H1 (cell line): ENCODE results near the gene PIEZO1. TPM values are rescaled to one million over a fixed set of nuclear protein-coding genes. Genes with fewer than 3 reads are reported as not detected.
A peak's percentile ranks its signal among the peaks of the same experiment; 100 is the strongest.

ENCODE experiments used
- POLR2A ChIP-seq, 2 experiments: IDR thresholded peaks; 1 replicate in 1 of 2; 2 replicates in 1 of 2; pipeline ENCODE4 v1.6.1; 2011; ENCODE audit warnings: low read depth in 2 of 2, low read length in 2 of 2, mild to moderate bottlenecking in 2 of 2; ENCODE audit errors: control extremely low read depth in 1 of 2
- polyA plus RNA-seq, 7 experiments: library from polyadenylated mRNA; depleted of rRNA in 3 of 7; stranded (reverse) in 5 of 7; unstranded in 2 of 7; fragments of >200 nt in 5 of 7; fragments of 200-250 nt in 2 of 7; gene quantifications; 1 replicate in 5 of 7; 2 replicates in 1 of 7; 4 replicates in 1 of 7; pipeline versions ENCODE4 v1.2.1 to v1.2.3, GENCODE V29; 2011 to 2013; ENCODE audit warnings: missing spikeins in 2 of 7, mixed read lengths in 2 of 7
- total RNA-seq: library from RNA; stranded (reverse); fragmentation: NEBNext Ultra II Directional; extraction: Animal tissue kit (Norgen Biotek cat#: 25700); gene quantifications from 2 replicates; pipeline ENCODE4 v1.2.1, GENCODE V29; 2021
- TF ChIP-seq, protein P1 (sequence below): fragments of 300-600 bp; sonication (generic); IDR thresholded peaks from 2 replicates; pipeline ENCODE4 v1.7.1; 2012; ENCODE audit warnings: low read length, moderate library complexity, mild to moderate bottlenecking, inconsistent platforms; ENCODE audit not compliant: insufficient replicate concordance

PIEZO1 gene
- total and polyA plus RNA-seq, 2 of the 8 experiments (the other 6 are each of a cell fraction or from before 2014, with no cell fraction given) = 42.3 to 67.5 TPM

DNA sequence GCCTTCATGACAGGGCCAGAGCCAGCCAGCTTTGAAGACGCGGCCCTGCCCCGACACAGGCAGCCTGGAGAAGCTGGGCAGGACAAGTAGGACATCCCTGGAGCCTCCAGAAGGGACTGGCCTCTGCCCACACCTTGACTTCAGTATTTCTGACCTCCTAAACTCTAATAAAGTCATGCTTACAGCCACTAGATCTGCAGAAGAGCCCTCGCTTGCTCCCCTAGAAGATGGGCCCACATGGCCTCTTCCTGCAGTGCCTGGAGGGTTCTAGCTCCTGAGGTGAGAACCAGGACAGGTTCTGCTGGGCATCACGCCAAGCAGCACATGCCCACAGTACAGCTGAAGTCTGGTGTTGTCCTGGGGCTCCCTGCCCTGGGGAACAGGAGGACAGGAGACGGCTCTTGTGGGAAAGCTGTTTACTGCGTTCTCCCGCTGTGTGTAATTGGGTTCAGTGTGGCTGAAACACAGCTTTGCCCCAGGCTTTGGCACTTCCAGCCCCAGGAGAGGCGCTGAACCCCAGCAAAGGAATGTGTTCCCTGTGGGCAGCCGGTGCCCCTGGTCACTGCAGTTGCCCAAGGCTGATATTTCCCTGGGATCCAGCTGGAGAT lies 24.2 kb upstream of the PIEZO1 start (continued):
- TF ChIP-seq, protein P1, sequence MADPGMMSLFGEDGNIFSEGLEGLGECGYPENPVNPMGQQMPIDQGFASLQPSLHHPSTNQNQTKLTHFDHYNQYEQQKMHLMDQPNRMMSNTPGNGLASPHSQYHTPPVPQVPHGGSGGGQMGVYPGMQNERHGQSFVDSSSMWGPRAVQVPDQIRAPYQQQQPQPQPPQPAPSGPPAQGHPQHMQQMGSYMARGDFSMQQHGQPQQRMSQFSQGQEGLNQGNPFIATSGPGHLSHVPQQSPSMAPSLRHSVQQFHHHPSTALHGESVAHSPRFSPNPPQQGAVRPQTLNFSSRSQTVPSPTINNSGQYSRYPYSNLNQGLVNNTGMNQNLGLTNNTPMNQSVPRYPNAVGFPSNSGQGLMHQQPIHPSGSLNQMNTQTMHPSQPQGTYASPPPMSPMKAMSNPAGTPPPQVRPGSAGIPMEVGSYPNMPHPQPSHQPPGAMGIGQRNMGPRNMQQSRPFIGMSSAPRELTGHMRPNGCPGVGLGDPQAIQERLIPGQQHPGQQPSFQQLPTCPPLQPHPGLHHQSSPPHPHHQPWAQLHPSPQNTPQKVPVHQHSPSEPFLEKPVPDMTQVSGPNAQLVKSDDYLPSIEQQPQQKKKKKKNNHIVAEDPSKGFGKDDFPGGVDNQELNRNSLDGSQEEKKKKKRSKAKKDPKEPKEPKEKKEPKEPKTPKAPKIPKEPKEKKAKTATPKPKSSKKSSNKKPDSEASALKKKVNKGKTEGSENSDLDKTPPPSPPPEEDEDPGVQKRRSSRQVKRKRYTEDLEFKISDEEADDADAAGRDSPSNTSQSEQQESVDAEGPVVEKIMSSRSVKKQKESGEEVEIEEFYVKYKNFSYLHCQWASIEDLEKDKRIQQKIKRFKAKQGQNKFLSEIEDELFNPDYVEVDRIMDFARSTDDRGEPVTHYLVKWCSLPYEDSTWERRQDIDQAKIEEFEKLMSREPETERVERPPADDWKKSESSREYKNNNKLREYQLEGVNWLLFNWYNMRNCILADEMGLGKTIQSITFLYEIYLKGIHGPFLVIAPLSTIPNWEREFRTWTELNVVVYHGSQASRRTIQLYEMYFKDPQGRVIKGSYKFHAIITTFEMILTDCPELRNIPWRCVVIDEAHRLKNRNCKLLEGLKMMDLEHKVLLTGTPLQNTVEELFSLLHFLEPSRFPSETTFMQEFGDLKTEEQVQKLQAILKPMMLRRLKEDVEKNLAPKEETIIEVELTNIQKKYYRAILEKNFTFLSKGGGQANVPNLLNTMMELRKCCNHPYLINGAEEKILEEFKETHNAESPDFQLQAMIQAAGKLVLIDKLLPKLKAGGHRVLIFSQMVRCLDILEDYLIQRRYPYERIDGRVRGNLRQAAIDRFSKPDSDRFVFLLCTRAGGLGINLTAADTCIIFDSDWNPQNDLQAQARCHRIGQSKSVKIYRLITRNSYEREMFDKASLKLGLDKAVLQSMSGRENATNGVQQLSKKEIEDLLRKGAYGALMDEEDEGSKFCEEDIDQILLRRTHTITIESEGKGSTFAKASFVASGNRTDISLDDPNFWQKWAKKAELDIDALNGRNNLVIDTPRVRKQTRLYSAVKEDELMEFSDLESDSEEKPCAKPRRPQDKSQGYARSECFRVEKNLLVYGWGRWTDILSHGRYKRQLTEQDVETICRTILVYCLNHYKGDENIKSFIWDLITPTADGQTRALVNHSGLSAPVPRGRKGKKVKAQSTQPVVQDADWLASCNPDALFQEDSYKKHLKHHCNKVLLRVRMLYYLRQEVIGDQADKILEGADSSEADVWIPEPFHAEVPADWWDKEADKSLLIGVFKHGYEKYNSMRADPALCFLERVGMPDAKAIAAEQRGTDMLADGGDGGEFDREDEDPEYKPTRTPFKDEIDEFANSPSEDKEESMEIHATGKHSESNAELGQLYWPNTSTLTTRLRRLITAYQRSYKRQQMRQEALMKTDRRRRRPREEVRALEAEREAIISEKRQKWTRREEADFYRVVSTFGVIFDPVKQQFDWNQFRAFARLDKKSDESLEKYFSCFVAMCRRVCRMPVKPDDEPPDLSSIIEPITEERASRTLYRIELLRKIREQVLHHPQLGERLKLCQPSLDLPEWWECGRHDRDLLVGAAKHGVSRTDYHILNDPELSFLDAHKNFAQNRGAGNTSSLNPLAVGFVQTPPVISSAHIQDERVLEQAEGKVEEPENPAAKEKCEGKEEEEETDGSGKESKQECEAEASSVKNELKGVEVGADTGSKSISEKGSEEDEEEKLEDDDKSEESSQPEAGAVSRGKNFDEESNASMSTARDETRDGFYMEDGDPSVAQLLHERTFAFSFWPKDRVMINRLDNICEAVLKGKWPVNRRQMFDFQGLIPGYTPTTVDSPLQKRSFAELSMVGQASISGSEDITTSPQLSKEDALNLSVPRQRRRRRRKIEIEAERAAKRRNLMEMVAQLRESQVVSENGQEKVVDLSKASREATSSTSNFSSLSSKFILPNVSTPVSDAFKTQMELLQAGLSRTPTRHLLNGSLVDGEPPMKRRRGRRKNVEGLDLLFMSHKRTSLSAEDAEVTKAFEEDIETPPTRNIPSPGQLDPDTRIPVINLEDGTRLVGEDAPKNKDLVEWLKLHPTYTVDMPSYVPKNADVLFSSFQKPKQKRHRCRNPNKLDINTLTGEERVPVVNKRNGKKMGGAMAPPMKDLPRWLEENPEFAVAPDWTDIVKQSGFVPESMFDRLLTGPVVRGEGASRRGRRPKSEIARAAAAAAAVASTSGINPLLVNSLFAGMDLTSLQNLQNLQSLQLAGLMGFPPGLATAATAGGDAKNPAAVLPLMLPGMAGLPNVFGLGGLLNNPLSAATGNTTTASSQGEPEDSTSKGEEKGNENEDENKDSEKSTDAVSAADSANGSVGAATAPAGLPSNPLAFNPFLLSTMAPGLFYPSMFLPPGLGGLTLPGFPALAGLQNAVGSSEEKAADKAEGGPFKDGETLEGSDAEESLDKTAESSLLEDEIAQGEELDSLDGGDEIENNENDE = no peak
- peak in 1 of 2 experiments; percentile 50; a peak in 1 of 3 replicates for TF ChIP-seq POLR2A (IDR thresholded peaks at IDR 0.05; ENCODE audit: control extremely low read depth in 1 of 2, low read depth in 2 of 2, low read length in 2 of 2)
